Measurements from ENCODE around the gene AGO3.
A peak's percentile ranks its signal among the peaks of the same experiment; 100 is the strongest.
"Not testable (repeated sequence)": the region's sequence is repeated elsewhere in the genome, so short reads cannot be mapped to it uniquely, and the experiment has no call there.

Gene AGO3

GRCh38 chr1:35925741-35926140 lies 5.2 kb upstream of the AGO3 start:
- DNase-seq (ENCODE audit: low read depth), result peak; percentile 31

DNA sequence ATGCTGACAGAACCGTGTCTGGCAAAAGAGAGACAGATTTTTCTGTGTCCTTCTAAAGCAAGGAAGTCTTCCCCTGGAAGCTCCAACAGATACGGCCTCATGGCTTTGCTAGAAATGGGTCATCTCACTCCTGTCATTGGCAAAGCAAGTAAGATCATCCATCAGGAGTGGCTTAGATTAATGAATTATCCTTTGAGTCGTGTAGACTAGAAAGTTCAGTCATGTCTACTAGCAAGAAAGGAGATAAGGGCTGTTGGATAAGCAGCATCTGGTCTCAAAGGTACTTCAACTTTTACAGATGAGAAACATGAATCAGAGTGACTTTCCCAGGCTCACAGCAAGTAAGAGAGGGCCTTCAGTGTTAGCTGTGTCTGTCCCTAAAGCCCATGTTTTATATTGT lies 3.4 kb upstream of the AGO3 start:
- DNase-seq (ENCODE audit: low read depth), result no peak

GRCh38 chr1:35929730-35930592 lies 944 bp upstream of the AGO3 start:
- DNase-seq (ENCODE audit: low read depth), result peak; percentile 32

DNA sequence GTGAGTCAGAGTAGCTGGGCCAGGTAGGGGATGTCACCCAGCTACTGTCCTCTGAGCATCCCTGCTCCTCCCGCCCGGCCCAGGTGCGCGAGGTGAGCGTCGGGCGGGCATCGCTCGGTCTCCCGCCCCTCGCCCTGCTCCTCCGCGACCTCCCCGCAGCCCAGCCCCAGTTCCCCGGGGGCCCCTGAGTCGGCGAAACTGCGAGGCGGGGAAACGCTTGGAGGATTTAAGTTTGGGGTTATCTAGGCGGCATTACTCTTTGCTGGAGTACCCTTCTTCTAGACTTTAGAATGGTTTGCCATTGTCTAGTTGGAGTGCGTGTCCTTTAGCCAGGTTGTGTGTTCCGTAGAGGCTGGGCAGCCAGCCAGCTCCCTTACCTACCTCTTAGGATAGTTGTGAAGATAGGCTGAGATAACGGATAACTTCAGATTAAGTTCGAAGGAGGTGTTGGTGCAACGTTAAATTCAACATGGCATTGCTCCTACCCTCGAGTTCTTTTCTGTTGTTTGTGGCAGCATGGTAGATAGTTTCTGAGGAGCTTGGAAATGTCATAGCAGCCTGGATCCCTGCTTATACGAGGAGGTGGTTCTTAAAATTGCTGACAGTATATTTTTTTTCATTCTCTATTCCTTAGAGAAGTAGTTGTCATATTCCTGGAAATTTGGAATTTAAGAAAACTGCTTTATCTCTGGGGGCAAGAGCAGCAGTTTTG lies 697 bp downstream of the AGO3 start:
- no peak for DNase-seq (ENCODE audit: low read depth)

DNA sequence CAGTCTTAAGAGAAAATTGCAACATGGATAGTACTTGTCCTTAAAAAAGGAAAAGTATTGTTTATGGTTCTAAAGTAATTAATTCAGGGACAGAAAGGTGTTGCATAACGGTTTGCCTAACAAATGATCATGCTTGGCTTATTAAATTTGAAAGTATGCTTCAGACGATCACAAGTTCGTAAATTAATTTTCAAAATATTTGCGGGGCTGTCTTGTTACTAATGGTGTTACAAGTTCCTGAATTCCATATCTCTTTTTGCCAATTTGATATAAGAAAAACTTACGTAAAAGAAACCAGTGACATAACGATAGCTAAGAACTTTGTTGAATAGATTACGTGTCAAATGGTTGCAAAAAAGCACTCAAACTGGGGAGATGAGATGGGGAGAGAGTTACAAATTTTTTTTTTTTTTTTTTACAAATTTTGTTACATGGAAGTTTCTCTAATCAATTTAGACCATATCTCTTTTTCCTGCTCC lies 1.3 kb downstream of the AGO3 start:
- no peak for DNase-seq (ENCODE audit: low read depth)

GRCh38 chr1:35932941-35933340 lies 2.0 kb downstream of the AGO3 start:
- no peak for DNase-seq (ENCODE audit: low read depth)

- DNase-seq (ENCODE audit: low read depth), result no peak
Observed at GRCh38 chr1:35935442-35936388, 4.8 kb downstream of the AGO3 start.

DNA sequence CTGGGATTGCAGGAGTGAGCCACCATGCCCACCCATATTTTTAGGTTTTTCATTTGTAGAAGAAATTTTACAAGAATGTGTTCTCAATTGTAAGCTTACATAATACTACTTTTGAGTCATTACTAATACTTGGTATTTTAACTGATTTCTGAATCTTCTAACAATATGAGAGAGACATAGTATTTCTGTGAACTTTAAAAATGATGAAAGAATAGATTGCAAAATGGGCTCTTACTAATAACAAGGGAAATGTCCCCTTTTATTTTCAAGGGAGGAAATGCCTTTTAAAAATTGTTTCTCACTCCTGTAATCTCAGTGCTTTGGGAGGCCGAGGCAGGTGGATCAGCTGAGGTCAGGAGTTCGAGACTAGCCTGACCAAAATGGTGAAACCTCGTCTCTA lies 5.9 kb downstream of the AGO3 start:
- no peak for DNase-seq (ENCODE audit: low read depth)

DNA sequence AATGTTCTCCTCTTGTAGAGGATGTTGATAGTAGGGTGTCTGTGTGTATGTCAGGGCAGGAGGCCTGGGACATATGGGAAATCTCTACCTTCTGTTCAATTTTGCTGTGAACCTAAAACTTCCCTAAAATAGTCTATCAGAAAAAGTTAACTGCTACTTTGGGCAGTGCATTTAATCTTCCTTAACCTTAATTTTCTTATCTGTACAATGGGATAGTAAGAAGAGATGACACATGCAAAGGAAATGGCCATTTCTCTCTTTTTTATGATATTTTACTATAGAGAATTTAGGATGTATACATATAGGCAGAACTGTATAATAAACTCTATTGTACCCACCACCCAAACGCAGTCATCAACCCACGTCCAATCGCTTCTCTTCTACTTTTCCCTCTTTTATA lies 8.6 kb downstream of the AGO3 start:
- no peak for DNase-seq (ENCODE audit: low read depth)

DNA sequence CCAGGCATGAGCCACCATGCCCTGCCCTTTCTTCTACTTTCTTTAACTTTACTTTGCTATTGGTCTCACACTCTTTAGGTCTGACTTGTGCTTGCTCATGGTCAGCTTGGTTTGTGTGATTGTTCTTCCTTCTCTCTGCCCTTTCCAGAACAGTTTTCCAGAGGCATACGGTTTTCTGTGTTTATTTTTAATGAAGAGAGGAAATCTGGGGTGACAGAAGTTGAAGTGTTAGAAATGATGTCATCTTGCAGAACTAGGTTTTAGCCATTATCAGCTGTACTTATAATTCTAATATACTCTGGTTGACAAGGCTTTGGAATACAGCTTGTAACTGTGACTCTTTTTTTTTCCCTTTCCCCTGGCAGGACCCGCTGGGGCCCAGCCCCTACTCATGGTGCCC lies 14.4 kb downstream of the AGO3 start:
- DNase-seq (ENCODE audit: low read depth), result no peak

DNA sequence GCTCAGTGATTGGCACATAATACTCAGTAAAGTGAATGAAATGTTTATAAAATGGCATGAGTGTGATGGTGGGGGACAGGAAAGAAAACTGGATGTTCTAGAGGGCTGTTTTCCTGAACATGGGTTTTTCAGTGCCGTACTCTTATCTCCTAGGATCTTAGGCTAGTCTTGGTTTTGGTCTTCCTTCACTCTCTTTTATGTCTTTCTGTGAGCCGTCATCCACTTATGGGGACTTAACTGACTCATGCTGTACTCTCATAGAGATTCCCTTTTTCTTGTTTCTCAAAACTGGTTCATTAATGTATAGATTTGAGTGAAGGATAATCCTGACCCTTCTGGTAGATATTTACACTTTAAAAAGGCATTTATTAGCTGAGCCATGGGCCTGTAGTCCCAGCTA lies 16.6 kb downstream of the AGO3 start:
- no peak for DNase-seq (ENCODE audit: low read depth)

DNA sequence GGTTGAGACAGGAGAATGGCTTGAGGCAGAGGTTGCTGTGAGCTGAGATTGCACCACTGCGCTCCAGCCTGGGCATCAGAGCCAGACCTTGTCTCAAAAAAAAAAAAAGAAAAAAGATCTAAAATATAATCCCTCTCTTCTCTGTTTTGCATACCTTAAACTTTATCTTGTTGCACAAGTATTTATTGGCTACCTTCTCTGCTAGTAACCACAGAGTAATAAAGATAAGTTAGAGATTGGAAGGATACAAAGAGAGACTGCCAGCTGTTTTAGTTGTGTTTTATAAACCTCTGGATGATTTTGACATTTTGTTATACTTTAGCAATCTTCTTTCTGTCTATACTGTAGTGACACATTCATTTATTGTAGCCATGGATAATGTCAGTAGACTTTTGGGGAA lies 27.7 kb downstream of the AGO3 start:
- no peak for DNase-seq (ENCODE audit: low read depth)

DNA sequence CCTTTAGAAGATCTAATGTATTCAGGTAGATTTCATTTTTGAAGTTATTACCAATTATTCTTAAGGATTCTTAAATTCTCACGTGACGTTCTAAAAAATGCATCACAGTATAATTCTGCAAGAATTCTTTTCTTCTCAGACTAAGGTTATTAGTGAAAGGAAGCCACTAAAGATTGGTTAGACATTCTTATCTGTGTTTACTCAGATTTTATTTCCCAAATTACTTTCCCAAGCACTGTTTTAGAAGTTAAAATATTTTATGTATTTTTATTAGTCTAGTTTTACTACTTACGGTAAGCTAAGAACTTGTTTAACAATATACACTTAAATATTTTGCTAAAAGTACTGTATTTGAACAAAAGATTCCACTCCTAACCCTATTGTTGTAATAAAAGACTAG lies 28.4 kb downstream of the AGO3 start:
- no peak for DNase-seq (ENCODE audit: low read depth)

DNA sequence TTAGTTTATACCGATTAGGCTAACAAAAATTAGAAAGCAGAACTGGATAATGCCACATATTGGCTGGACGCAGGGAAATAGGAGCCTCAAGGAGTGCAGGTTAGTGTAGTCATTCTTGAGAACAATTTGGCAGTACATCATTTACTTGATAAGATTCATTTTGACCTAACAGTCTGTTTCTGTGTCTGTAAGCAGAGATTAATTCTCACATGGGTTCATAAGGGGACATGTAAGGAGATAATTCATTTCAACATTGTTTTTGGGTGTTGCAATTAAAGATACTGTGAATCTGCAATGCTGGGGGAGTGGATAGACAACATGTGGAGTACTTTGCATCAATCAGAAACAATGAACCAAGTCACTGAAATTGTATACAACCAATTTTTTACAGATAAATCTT lies 32.0 kb downstream of the AGO3 start:
- no peak for DNase-seq (ENCODE audit: low read depth)

DNA sequence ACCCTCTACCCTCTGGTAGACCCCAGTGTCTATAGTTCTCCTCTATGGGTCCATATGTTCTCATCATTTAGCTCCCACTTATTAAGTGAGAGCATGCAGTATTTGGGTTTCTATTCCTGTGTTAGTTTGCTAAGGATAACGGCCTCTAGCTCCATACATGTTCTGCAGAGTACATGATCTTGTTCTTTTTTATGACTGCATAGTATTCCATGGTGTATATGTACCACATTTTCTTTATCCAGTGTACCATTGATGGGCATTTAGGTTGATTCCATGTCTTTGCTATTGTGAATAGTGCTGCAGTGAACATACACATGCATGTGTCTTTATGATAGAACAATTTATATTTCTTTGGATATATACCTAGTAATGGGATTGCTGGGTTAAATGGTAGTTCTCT lies 33.4 kb downstream of the AGO3 start:
- DNase-seq (ENCODE audit: low read depth), result not testable (repeated sequence)

DNA sequence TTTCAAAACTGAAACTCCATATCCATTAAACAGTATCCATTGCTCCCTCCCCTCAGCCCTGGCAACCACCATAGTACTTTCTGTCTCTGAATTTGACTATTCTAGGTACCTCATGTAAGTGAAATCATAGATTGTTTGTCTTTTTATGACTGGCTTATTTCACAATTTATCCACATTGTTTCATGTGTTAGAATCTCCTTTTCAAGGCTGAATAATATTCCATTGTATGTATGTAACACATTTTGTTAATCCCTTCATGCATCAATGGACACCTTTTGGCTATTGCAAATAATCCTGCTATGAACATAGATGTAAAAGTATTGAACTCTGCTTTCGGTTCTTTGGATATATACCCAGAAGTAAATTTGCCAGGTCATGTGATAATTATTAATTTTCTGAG lies 37.5 kb downstream of the AGO3 start:
- no peak for DNase-seq (ENCODE audit: low read depth)

- DNase-seq (ENCODE audit: low read depth), result no peak
Observed at GRCh38 chr1:35971601-35972000, 40.7 kb downstream of the AGO3 start.

DNA sequence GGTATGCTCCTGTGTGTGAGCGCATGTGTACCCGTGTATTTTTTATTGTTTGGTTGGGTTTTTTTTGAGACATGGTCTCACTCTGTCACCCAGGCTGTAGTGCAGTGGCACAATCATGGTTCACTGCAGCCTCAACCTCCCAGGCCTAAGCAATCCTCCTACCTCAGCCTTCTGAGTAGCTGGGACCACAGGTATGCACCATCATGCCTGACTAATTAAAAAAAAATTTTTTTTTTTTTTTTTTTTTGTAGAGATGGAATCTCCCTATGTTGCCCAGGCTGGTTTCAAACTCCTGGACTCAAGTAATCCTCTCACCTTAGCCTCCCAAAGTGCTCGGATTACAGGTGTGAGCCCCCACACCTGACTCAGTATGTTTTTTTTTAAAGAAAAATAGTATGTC lies 41.7 kb downstream of the AGO3 start:
- DNase-seq (ENCODE audit: low read depth), result not testable (repeated sequence)

GRCh38 chr1:35980090-35980489 lies 49.2 kb downstream of the AGO3 start:
- DNase-seq (ENCODE audit: low read depth), result no peak

DNA sequence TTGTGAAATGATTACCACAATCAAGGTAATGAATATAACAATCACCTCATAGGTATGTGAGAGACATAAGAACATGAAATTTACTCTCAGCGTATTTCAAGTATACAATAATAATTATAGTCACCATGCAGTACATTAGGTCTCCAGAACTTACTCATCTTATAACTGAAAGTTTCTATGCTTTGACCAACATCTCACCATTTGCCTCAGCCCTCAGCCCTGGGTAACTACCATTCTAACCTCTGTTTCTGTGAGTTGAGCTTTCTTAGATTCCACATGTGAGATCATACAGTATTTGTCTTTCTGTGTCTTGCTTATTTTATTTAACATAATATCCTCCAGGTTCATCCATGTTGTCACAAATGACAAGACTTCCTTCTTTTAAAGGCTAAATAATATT lies 57.3 kb downstream of the AGO3 start:
- no peak for DNase-seq (ENCODE audit: low read depth)

DNA sequence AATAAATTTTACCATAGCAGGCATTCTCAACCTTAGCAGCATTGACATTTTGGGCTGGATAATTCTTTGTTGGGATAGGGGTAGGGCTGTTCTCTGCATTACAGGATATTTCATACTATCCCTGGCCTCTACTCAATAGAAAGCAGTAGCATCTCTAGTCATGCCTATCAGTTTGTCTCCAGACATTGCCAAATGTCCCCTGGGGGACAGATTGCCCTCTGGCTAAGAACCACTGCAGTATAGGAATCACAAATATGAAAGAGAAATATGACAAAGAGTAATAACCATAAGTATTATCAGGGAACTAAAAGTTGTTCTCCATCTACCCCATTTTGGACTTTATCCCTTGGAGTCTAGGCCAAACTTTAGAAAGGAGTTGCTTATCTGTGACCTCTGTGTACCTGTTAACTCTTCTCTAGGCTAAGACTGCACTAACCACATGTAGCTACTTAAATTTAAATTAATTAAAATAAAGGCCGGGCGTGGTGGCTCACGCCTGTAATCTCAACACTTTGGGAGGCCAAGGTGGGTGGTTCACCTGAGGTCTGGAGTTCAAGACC lies 76.1 kb downstream of the AGO3 start:
- DNase-seq (ENCODE audit: low read depth), result no peak

- DNase-seq (ENCODE audit: low read depth), result no peak
Observed at GRCh38 chr1:36007741-36008140, 76.8 kb downstream of the AGO3 start.

Data from GM04504 (cell line).